HG03442 (cell line): ENCODE data around the gene DDX39B.
A peak's percentile ranks its signal among the peaks of the same experiment; 100 is the strongest.

Experiments
- ATAC-seq: cut with Tn5 transposase; IDR thresholded peaks from one replicate; pipeline ENCODE4 v1.9.1; 2021; ENCODE audit warnings: mild to moderate bottlenecking, moderate library complexity; ENCODE audit not compliant: unreplicated experiment

The DDX39B gene

GRCh38 chr6:31548544-31548873 is 6.7 kb upstream of the DDX39B start:
- no peak for ATAC-seq

GRCh38 chr6:31547727-31548543 is 6.1 kb upstream of the DDX39B start:
- ATAC-seq, result no peak

GRCh38 chr6:31546958-31547726 is 5.3 kb upstream of the DDX39B start, which contains the start of gene NFKBIL1:
Gene NFKBIL1 (plus strand): TSS chr6:31547608. CDS start chr6:31547695, 87 bp downstream.
- ATAC-seq, result peak; percentile 67

- ATAC-seq, result peak; percentile 34
Measured at GRCh38 chr6:31546339-31546957, 4.6 kb upstream of the DDX39B start, which contains the start of gene ATP6V1G2. Gene ATP6V1G2 (minus strand): TSS chr6:31546608. CDS start chr6:31546559, 49 bp downstream.

- no peak for ATAC-seq
Measured at GRCh38 chr6:31545291-31545690, 3.5 kb upstream of the DDX39B start.

- no peak for ATAC-seq
Measured at GRCh38 chr6:31544676-31545075, 2.9 kb upstream of the DDX39B start.

- ATAC-seq, result no peak
Measured at GRCh38 chr6:31543639-31544038, 1.8 kb upstream of the DDX39B start.

GRCh38 chr6:31541059-31541657 is 645 bp downstream of the DDX39B start:
- ATAC-seq, result no peak

- ATAC-seq, result no peak
Measured at GRCh38 chr6:31540640-31541039, 1.2 kb downstream of the DDX39B start.

- no peak for ATAC-seq
Measured at GRCh38 chr6:31538805-31539400, 2.9 kb downstream of the DDX39B start.

- no peak for ATAC-seq
Measured at GRCh38 chr6:31535538-31536324, 6.1 kb downstream of the DDX39B start.

- no peak for ATAC-seq
Measured at GRCh38 chr6:31534521-31535040, 7.2 kb downstream of the DDX39B start.

- no peak for ATAC-seq
Measured at GRCh38 chr6:31534011-31534410, 7.8 kb downstream of the DDX39B start.

GRCh38 chr6:31533455-31533841 is 8.4 kb downstream of the DDX39B start:
- no peak for ATAC-seq

GRCh38 chr6:31532644-31533454 is 9.0 kb downstream of the DDX39B start:
- ATAC-seq, result no peak

GRCh38 chr6:31531771-31532643 is 9.8 kb downstream of the DDX39B start:
- no peak for ATAC-seq

GRCh38 chr6:31531162-31531561 is 10.6 kb downstream of the DDX39B start:
- ATAC-seq, result no peak

- no peak for ATAC-seq
Measured at GRCh38 chr6:31530659-31531058, 11.1 kb downstream of the DDX39B start.
